ENCODE measurements around the gene ADAMTS13.
"Not testable (repeated sequence)": the region's sequence is repeated elsewhere in the genome, so short reads cannot be mapped to it uniquely, and the experiment has no call there.

Gene ADAMTS13

DNA sequence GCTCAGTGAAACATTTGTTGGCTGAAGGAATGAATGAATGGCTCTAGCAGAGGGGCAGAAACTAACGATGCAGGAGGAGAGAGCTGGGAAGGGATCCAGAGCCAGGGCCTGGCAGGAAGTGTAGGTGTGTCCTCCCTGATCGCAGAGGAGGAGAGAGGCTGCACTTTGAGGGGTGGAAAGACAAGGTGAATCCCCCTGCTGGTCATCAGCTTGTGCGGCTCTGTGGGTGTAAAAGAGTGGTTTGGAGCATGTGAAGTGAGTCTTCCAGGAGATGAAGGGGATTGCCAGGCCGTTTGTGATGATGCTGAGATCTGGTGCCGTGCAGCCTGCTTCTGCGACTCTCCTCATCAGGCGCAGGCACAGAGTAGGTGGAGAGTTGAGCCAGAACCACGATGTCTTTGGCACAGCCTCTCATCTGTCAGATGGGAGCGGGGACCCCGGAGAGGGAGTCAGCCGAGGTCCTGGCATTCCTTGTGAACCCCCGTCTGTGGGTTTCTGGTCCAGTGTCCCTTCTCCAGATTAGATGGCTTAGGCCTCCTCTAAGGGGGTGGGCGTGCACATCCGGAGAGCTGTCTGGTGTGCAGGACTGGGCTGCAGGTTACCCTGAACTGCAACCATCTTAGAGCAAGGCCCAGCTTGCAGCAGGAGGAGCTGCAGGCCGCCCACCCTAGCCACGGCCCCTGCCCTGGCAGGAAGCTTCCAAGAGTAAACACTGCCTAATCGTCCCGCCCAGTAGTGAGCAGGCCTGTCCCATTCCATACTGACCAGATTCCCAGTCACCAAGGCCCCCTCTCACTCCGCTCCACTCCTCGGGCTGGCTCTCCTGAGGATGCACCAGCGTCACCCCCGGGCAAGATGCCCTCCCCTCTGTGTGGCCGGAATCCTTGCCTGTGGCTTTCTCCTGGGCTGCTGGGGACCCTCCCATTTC, at the start of gene ADAMTS13:
ADAMTS13 (plus strand) TSS at position 753 of the 928 bp plus-strand sequence; CDS start at position 830, 77 bp downstream.
- DNase-seq: no peak

DNA sequence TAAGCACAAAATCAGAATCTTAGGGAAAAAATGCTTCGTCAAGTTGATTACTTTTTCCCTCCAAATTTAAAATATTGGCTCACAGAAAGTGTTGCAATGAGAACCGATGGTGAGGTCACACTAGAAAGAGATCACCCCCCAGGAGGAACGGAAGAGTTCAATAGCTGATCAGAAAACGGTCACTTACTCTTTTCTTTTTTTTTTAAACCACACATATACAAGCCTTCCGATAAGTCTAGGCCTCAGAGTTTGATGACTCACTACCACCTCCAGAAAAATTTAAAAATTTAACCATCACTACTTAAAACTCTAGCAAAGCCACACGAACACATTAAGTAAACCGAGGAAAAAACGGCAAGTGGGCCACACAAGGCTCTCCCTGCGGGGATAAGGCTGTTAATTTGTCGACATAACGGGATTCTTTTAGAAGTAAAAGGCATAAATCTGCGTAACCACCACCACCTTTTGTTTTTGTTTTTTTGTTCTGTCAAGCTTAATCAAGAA, 47.5 kb upstream of the ADAMTS13 start:
- DNase-seq: no peak

DNA sequence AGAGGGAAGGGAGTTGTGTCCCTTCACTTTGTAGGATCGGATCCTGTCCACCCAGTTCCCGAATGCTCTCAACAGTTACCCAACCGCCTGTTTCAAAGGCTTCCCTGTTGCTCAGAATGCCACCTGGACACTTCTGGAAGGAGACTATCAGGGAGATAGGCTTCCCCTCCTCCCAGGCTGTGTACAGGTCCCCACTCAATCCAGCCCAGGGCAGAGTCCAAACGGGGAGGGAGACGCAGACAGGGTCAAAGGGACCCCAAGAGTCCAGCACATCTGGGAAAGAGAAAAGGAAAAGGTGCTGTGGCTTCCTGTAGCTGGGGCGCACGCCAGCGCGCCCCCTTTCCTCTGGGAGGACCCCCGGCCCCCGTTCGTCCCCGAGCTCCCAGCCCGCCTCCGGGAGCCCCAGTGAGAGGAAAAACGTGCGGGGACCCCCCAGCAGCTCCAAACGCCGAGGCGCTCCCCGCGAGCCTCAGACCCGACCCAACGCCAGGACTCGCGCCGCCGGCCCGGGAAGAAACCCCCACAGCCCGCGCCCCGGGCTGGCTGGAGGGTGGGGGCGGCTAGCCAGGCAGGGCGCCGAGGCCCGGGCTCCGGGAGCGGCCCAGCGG, 46.9 kb upstream of the ADAMTS13 start:
- no peak for DNase-seq

- DNase-seq: peak; percentile 98
Measured at GRCh38 chr9:133375724-133376654, 46.2 kb upstream of the ADAMTS13 start, which contains the start of the genes STKLD1 and SURF4. Gene STKLD1, plus strand, starts transcription at chr9:133376366. Its CDS starts 108 bp downstream, at chr9:133376474. Gene SURF4, minus strand, starts transcription at chr9:133376060. Its CDS starts 91 bp downstream, at chr9:133375969.

GRCh38 chr9:133377280-133377679, 44.9 kb upstream of the ADAMTS13 start:
- DNase-seq: not testable (repeated sequence)

DNA sequence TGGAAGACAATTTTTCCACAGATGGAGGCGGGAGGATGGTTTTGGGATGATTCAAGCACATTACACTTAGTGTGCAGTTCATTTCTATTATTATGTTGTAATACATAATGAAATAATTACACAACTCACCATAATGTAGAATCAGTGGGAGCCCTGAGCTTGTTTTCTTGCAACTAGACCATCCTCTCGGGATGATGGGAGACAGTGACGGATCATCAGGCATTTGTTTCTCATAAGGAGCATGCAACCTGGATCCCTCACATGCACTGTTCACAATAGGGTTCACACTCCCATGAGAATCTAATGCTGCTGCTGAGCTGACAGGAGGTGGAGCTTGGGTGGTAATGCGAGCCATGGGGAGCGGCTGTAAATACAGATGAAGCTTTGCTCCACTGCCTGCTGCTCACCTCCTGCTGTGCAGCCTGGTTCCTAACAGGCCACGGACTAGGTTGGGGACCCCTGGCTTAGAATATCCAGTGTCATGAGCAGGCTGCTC, 44.4 kb upstream of the ADAMTS13 start:
- DNase-seq: no peak

DNA sequence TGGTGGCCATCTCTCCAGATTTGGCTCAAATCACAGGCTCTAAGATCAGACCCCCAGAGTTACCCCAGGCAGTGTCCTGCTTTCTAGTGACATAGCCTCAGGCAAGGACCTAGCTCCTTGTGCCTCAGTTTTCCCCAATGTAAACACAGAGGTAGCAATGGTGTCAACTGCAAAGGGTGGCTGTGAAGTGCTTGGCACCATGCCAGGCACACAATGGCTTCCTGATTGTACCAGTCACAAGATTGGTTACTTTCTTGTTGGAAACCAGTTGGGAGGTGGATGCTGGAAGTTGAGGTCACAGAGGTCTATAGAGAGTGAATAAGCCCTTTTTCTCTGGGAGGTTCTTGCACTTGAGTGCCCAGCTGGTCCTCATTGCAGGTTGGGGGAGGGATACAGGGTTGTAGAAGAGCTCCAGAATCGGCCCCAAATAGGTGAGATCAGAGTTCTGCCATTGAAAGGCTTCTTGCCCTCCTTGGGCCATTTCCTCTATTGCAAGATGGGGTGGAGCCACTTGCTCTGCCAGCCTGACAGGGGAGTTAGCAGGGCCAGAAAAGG, 43.7 kb upstream of the ADAMTS13 start:
- no peak for DNase-seq

DNA sequence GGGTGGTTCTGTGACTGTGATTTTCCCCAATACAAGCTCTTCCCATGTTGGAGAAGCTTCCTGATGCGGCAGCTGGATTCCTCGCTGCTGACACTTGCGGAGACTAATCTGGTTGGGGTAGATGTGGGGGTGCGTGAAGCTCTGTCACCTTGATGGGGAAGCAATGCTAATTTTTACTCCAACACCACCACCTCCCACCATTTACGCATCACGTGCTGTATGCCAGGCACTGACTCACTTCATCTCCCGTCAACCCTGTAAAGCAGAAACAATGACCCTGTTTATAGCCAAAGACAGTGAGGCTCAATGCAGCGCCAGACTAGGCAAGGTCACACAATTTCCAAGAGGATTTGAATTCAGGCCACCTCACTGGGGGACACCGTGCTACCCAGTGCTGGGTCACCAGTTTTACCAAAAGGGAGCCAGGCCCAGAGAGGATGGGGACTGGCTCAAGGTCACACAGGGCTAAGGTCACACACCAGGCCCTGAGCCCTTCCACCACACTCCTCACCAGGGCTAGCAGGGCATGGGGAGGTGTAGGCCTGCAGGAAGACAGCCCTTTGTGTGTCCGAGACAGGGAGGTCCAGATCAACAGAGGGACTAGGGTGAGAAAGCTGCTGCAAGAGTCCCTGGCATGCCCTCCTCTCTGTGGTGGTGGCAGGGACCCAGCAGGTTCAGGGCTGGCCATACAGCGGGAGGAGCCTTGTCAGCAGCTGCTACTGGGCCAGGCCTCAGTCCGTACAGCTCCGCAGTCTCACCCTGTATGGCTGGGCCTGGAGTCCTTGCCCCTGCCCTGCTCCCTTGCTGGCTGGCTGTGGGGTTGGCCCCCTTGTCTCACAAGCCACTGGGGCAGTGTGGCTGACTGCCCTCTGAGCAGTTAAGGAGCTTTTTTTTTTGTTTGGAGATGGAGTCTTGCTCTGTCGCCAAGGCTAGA, 42.7 kb upstream of the ADAMTS13 start:
- DNase-seq: no peak

DNA sequence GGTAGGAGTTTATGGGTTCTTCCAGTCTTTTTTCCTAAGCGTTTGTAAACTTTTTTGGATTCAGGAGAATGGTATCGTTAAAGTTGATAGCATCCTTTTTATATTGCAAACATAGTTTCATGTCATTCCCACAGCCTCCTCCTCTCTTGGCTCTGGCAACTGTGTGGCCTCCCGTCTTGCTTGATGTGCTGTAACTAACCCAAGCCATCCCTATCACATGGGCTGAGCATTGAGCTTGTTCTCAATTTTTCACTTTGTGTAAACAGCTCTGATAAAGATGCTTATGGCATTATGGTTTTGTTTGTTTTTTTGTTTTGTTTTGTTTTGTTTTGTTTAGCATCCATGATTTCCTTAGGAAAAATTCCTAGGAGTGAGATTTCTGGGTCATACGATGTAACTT, 41.4 kb upstream of the ADAMTS13 start:
- DNase-seq: no peak

GRCh38 chr9:133382507-133383141, 39.5 kb upstream of the ADAMTS13 start:
- no peak for DNase-seq

DNA sequence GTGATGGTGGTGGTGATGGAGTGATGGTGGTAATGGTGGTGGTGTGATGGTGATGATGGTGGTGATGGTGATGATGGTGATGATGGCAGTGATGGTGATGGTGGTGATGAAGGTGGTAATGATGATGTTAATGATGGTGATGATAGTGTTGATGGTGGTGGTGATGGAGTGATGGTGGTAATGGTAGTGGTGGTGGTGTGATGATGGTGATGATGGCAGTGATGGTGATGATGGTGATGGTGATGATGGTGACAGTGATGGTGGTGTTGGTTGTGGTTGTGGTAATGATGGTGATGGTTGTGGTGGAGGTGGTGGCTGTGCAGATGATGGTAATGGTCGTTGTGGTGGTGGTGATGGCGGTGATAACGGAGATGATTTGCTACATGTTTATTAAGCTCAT, 38.7 kb upstream of the ADAMTS13 start:
- DNase-seq: no peak

DNA sequence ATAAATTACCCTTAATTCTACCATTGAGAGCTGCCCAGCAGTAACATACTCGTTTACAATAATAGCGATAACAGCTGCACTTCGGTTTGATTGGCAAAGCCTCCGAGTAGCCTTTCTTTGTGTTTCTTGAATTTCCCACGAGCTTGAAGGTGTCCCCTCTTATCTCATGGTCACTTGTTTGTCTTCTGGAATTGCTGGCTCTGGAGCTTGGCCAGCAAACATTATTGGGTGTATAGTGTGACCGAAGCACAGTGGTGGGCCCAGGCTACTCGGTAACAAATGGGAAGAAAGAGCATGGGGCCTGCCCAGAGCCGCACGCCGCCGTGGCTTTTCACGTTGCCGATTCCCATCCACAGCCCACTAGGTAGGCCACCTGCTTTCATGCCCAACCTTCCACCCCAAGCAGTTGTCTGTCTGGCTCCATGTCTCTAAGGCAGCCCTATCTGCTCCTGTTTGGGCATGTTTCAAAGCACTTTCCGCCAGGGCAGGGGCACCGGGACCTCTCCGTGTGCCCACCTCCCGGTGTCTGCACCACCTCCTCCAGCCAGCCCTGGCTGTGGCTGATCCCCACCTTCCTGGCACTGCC, 37.3 kb upstream of the ADAMTS13 start:
- DNase-seq: no peak

- no peak for DNase-seq
Measured at GRCh38 chr9:133385452-133385851, 36.7 kb upstream of the ADAMTS13 start.

- no peak for DNase-seq
Measured at GRCh38 chr9:133386338-133386737, 35.8 kb upstream of the ADAMTS13 start.

DNA sequence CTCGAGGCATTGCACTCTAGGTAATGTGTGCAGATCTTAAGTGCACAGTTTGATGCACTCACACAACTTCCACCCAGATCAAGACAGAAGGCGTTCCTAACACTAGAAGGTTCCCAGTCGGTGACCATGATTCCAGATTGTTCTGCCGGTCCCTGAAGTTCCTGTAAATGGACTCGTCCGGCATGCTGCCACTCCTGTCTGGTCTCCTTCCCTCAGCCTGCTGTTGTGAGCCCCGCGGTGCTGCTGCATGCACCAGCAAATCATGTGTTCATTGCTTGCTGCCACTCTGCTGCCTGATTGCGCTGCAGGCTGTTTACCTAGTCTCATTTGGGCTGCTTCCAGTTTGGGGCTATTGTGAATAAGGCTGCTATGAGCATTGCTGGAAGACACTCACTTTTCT, 34.5 kb upstream of the ADAMTS13 start:
- DNase-seq: no peak

GRCh38 chr9:133389025-133389557, 33.1 kb upstream of the ADAMTS13 start:
- DNase-seq: no peak

DNA sequence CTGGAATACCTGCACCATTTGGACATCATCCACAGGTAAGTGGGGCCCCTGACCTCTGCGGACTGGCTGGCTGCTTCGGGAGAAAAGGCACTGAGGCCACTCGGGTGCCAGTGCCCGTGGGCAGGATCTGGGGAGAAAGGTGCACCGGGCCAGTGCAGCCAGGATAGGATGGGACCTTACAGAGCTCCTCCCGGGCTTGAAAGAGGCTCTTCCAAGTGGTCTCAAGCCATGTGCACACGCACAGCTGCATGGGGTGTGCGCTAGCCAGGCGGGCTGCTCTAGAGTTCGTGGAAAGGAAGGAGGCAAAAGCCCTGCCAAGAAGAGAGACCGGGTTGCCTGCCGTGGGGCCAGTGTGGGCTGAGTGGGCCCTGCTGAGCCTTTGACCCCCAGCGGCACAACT, 32.6 kb upstream of the ADAMTS13 start:
- no peak for DNase-seq

DNA sequence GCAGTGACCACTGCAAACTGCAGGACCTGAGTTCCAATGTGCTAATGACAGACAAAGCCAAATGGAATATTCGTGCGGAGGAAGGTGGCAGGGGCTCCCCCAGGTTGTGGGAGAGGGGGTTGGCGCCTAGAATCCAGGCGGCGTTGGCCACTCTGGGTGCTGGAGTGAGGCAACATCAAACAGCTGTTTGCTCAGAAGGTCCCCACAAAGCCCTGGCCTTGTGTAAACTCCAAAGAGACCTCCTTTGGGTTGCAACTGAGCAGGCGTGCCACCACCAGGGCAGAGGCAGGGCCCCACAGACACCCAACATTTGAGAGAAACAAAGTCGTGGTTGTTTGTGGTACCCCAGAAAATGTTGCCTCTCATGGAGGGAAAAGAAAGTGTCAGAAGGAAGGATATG, 31.5 kb upstream of the ADAMTS13 start:
- DNase-seq: no peak

DNA sequence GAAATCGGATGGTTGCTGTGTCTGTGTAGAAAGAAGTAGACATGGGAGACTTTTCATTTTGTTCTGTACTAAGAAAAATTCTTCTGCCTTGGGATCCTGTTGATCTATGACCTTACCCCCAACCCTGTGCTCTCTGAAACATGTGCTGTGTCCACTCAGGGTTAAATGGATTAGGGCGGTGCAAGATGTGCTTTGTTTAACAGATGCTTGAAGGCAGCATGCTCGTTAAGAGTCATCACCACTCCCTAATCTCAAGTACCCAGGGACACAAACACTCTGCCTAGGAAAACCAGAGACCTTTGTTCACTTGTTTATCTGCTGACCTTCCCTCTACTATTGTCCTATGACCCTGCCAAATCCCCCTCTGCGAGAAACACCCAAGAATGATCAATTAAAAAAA, 30.7 kb upstream of the ADAMTS13 start:
- DNase-seq: not testable (repeated sequence)

DNA sequence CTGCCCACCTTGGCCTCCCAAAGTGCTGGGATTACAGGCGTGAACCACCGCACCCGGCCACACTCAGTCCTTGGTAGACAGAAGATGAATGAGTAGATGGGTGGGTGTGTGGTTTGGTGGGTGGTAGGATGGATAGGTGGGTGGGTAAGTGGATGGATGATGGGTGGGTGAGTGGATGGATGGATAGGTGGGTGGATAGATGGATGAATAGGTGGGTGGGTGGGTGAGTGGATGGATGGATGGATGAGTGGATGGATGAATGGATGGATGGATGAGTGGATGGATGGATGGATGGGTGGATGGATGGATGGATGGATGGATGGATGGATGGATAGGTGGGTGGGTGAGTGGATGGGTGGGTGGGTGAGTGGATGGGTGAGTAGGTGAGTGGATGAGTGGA, 29.9 kb upstream of the ADAMTS13 start:
- not testable (repeated sequence) for DNase-seq
